OCI-LY7 (cell line): Measurements from ENCODE around the gene NAA15. TPM values are rescaled to one million over a fixed set of nuclear protein-coding genes. Genes with fewer than 3 reads are reported as not detected.

Experiments
- BruUV-seq: library from RNA; stranded (reverse); fragments of 400-500 nt; replicated peaks from 2 replicates; lab custom pipeline; 2021; lab: Mats Ljungman, UMichigan
- CTCF ChIA-PET: fragments of 300-600 bp; sonication (Branson Sonifier 250); formaldehyde crosslinking; loops from one replicate; lab custom pipeline; 2022; ENCODE audit warnings: antibody characterized with exemption; ENCODE audit not compliant: unreplicated experiment; lab: Charles Lee
- POLR2A ChIA-PET: fragments of 300-600 bp; sonication (Branson Sonifier 250); formaldehyde crosslinking; loops from one replicate; lab custom pipeline; 2022; ENCODE audit warnings: antibody characterized with exemption; lab: Charles Lee
- DNase-seq: peaks from one replicate; pipeline ENCODE4 v3.0.0-alpha.2; 2015; ENCODE audit warnings: low spot score
- H2AFZ ChIP-seq: fragments of 200-600 bp; sonication (generic), shearing (Covaris generic); 2 replicates; pipeline ENCODE4 v1.6.1; 2014; ENCODE audit warnings: mild to moderate bottlenecking, antibody characterized with exemption, low read length, moderate library complexity
- H3K27ac ChIP-seq: fragments of 200-600 bp; sonication (generic); 2 replicates; pipeline ENCODE4 v1.5.1; 2014; ENCODE audit warnings: mixed run types, low read depth, mild to moderate bottlenecking, moderate library complexity, low read length, inconsistent platforms; ENCODE audit not compliant: poor library complexity, severe bottlenecking
- H3K36me3 ChIP-seq: fragments of 200-600 bp; sonication (generic); 2 replicates; pipeline ENCODE4 v1.6.1; 2014; ENCODE audit warnings: mild to moderate bottlenecking, antibody characterized with exemption, low read length, moderate library complexity, mixed read lengths; ENCODE audit not compliant: insufficient read depth
- H3K4me1 ChIP-seq: fragments of 200-600 bp; sonication (generic); 2 replicates; pipeline ENCODE4 v1.5.1; 2014; ENCODE audit warnings: mild to moderate bottlenecking, low read length; ENCODE audit not compliant: insufficient read depth, poor library complexity, severe bottlenecking
- H3K4me2 ChIP-seq: fragments of 200-600 bp; sonication (generic); 2 replicates; pipeline ENCODE4 v1.6.1; 2014; ENCODE audit warnings: mild to moderate bottlenecking, low read length
- H3K4me3 ChIP-seq: fragments of 200-600 bp; sonication (generic); 2 replicates; pipeline ENCODE4 v1.5.1; 2014; ENCODE audit warnings: mild to moderate bottlenecking, low read depth, low read length; ENCODE audit not compliant: poor library complexity, severe bottlenecking
- H3K79me2 ChIP-seq: fragments of 200-600 bp; sonication (generic); 2 replicates; pipeline ENCODE4 v1.6.1; 2016; ENCODE audit warnings: low read depth, mild to moderate bottlenecking, low read length, moderate library complexity, mixed read lengths; ENCODE audit not compliant: insufficient read depth
- H3K9me2 ChIP-seq: fragments of 200-600 bp; sonication (generic); 2 replicates; pipeline ENCODE4 v1.6.1; 2016; ENCODE audit warnings: mild to moderate bottlenecking, low read length, mixed read lengths; ENCODE audit not compliant: insufficient read depth
- H3K9me3 ChIP-seq: fragments of 200-600 bp; sonication (generic); 2 replicates; pipeline ENCODE4 v1.6.1; 2014; ENCODE audit warnings: mild to moderate bottlenecking, mixed run types, low read length, mixed read lengths
- H4K20me1 ChIP-seq: fragments of 200-600 bp; sonication (generic); 2 replicates; pipeline ENCODE4 v1.6.1; 2014; ENCODE audit warnings: mild to moderate bottlenecking, antibody characterized with exemption, low read length, moderate library complexity, mixed read lengths; ENCODE audit not compliant: insufficient read depth
- EZH2phosphoT487 ChIP-seq: fragments of 200-600 bp; sonication (generic); IDR thresholded peaks from 2 replicates; pipeline ENCODE4 v1.6.1; 2018; ENCODE audit warnings: low read depth, borderline replicate concordance, mild to moderate bottlenecking, mixed run types, antibody characterized with exemption, low read length, moderate library complexity, mixed read lengths
- intact Hi-C: fragments of 100-400 bp; cut with micrococcal nuclease; formaldehyde crosslinking; loops from one replicate; pipeline ENCODE4 v1.10.0; 2022; ENCODE audit not compliant: unreplicated experiment
- total RNA-seq, 2 experiments: library from RNA; depleted of rRNA in 1 of 2; stranded (reverse); fragments of >200 nt in 1 of 2; shearing (Covaris generic) in 1 of 2; gene quantifications; 2 replicates each; pipeline ENCODE4 v1.2.3, GENCODE V29; 2014 to 2022
- TF ChIP-seq, protein P1 (sequence below): fragments of 200-600 bp; sonication (generic); conservative IDR thresholded peaks from 2 replicates; pipeline ENCODE4 v1.5.1; 2014; ENCODE audit warnings: mild to moderate bottlenecking, antibody characterized with exemption, low read length, moderate library complexity, mixed read lengths

Gene NAA15
- total RNA-seq, 2 experiments from 2014 or later, result 45.3 to 95.9 TPM

DNA sequence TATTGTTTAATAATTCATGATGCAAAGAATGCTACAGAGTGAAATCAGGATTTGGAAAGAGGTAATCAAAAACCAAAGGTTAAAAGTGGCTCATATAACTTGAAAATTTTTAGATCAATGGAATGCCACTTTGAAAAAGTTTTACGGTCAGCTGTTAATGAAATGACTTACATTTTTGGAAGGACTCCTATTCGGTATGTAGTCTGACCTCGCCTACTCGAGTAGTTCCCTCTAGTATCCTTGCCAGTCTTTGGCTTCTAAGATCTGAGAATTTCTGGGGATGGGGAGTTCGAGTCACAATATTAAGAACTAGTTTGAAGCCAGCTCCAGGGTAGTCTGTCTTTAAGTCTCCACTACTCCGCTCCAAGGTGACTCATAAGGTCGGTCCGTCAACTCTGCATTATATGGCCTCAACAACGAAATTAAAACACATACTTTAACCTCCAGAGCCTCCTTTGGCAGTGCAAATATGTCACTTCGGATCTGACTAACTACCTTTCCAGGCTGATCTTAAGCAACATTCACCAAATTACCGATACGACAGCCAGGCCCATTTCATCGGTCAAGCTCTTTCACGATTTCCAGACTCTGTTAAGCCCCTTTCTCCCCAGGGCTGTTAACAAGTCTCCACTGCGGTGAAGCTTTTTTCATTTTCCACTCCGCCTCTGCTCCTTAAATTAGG, 733 bp upstream of the NAA15 start:
- no peak for TF ChIP-seq EZH2phosphoT487
- TF ChIP-seq, protein P1, sequence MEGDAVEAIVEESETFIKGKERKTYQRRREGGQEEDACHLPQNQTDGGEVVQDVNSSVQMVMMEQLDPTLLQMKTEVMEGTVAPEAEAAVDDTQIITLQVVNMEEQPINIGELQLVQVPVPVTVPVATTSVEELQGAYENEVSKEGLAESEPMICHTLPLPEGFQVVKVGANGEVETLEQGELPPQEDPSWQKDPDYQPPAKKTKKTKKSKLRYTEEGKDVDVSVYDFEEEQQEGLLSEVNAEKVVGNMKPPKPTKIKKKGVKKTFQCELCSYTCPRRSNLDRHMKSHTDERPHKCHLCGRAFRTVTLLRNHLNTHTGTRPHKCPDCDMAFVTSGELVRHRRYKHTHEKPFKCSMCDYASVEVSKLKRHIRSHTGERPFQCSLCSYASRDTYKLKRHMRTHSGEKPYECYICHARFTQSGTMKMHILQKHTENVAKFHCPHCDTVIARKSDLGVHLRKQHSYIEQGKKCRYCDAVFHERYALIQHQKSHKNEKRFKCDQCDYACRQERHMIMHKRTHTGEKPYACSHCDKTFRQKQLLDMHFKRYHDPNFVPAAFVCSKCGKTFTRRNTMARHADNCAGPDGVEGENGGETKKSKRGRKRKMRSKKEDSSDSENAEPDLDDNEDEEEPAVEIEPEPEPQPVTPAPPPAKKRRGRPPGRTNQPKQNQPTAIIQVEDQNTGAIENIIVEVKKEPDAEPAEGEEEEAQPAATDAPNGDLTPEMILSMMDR, result no peak
- Histone ChIP-seq H3K9me2 (no peaks in the 10 kb centered on the region), H3K79me2 (peaks cover 76% of the 10 kb centered on the region), H3K4me2 (peak overlapping the region; percentile 82), H3K4me3 (peak overlapping the region; percentile 84), H4K20me1 (peaks cover 19% of the 10 kb centered on the region), H3K4me1 (peaks cover 37% of the 10 kb centered on the region), H2AFZ (peak overlapping the region; percentile 73; the same call in 1 of the 2 replicates), H3K9me3 (peaks cover 13% of the 10 kb centered on the region; the same call in 1 of the 2 replicates), H3K27ac (peak overlapping the region; percentile 89), H3K36me3 (peaks cover 37% of the 10 kb centered on the region)
- POLR2A ChIA-PET, result interaction anchor here (0.6 to 3.0 kb wide), 23 partner anchors 9 to 259 kb away, joined by 3 to 15 read pairs (median 5); partner anchors contain the start of gene ELF2
- intact Hi-C loops, result loop anchor here (2.0 kb wide), 3 partner anchors 40 to 216 kb away; no protein-coding TSS in a partner anchor
- CTCF ChIA-PET, result interaction anchor here (1.5 to 2.8 kb wide), 3 partner anchors 11 to 82 kb away, joined by 3 to 8 read pairs (median 4); no protein-coding TSS in a partner anchor
- TSS peak; percentile 82 for BruUV-seq
- peak; percentile 54 for DNase-seq

DNA sequence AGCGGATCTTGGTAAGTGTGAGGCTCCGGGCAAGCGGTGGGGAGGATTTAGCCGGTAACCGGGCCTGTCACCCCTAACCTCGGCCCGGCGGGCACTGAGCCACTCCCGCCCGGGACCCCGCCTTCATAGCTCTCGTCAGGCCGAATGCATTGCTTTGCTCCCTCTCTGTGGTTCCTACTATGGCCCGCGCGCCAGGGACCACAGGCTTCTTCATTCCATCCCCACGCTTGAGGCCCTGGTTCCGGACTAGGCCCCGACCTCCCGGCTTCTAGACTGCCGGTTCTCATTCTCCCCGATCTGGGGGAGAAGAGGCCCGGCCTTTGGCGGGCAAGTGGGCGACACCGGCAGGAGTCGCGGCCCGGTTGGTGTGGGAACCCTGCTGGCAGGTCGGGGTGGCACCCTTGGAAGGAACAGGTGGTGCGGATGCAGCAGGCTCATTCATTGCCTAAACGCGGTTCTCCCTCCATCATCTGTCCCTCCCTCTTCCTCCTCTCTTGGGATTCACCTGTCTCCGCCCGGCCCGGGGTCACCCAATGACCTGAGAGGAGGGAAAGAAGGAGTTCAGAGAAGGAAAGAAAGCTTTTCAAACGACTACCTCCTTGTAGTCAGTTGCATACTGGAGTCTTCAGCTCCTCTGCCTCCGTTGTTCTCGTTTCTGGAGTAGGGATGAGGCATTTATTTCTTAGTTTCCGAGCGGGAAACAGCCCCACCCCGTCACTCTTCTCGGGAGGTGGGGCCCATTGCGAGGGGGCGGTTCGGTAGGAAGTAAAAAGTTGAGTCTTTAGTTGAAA, 711 bp downstream of the NAA15 start, which contains the start of gene NDUFC1:
Gene NDUFC1 (minus strand): TSS at position 657 of the 791 bp plus-strand sequence. CDS start 6,679 bp downstream, outside the sequence.
- no peaks in the 10 kb centered on the region for H3K9me2 ChIP-seq
- no peak within 1 kb of the TSS for H2AFZ ChIP-seq
- H3K79me2 ChIP-seq, result peaks cover 90% of the 10 kb centered on the region
- TF ChIP-seq, protein P1, result peak; percentile 54
- TF ChIP-seq EZH2phosphoT487, result no peak
- peaks cover 51% of the 10 kb centered on the region for H3K36me3 ChIP-seq
- peaks cover 18% of the 10 kb centered on the region; the same call in 1 of the 2 replicates for H3K9me3 ChIP-seq
- H3K27ac ChIP-seq, result peak within 1 kb of the TSS; percentile 89
- ChIA-PET POLR2A (interaction anchor here (0.6 to 3.0 kb wide), 12 partner anchors 10 to 1477 kb away, joined by 3 to 15 read pairs (median 4); no protein-coding TSS in a partner anchor), CTCF (interaction anchor here (2.8 kb wide), 1 partner anchor 70 kb away, joined by 8 read pairs; no protein-coding TSS in a partner anchor)
- H3K4me3 ChIP-seq, result peak within 1 kb of the TSS; percentile 84
- peaks cover 38% of the 10 kb centered on the region for H3K4me1 ChIP-seq
- BruUV-seq, result no TSS peak
- H4K20me1 ChIP-seq, result peaks cover 26% of the 10 kb centered on the region
- H3K4me2 ChIP-seq, result peak within 1 kb of the TSS; percentile 94
- intact Hi-C loops, result loop anchor here (1.0 to 2.0 kb wide), 5 partner anchors 13 to 217 kb away; no protein-coding TSS in a partner anchor
- DNase-seq, result peak; percentile 80
